ENCODE data around the gene ADGRG4.

DNA sequence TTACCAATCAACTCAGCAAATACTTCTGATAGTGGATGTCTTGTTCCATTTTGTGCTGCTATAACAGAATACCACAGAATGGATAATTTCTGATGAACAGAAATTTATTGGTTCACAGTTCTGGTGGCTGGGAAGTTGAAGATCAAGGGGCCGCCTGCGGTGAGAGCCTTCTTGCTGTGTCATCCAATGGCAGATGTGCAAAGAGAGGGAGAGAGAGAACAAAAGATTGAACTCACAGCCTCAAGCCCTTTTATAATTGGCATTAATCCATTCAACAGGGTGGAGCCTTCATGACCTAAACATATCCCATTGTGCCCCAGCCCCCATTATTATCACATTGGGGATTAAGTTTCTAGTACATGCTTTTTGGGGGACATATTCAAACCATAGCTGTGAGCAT lies 86.1 kb downstream of the ADGRG4 start:
- TF ChIP-seq, protein P1, sequence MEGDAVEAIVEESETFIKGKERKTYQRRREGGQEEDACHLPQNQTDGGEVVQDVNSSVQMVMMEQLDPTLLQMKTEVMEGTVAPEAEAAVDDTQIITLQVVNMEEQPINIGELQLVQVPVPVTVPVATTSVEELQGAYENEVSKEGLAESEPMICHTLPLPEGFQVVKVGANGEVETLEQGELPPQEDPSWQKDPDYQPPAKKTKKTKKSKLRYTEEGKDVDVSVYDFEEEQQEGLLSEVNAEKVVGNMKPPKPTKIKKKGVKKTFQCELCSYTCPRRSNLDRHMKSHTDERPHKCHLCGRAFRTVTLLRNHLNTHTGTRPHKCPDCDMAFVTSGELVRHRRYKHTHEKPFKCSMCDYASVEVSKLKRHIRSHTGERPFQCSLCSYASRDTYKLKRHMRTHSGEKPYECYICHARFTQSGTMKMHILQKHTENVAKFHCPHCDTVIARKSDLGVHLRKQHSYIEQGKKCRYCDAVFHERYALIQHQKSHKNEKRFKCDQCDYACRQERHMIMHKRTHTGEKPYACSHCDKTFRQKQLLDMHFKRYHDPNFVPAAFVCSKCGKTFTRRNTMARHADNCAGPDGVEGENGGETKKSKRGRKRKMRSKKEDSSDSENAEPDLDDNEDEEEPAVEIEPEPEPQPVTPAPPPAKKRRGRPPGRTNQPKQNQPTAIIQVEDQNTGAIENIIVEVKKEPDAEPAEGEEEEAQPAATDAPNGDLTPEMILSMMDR (IDR thresholded peaks at IDR 0.05; ENCODE audit: control extremely low read depth in 1 of 3, insufficient read depth in 1 of 3, low read depth in 1 of 3, low read length in 3 of 3) = no peak
- TF ChIP-seq POLR2A (IDR thresholded peaks at IDR 0.05; ENCODE audit: control extremely low read depth in 1 of 2, low read depth in 2 of 2, low read length in 2 of 2) (no peak), JUN (IDR thresholded peaks at IDR 0.05; ENCODE audit: low read depth, low read length) (no peak), JUND (IDR thresholded peaks at IDR 0.05; ENCODE audit: low read length) (no peak), SP4 (IDR thresholded peaks at IDR 0.05; ENCODE audit: low read length) (no peak), YY1 (IDR thresholded peaks at IDR 0.05; ENCODE audit: low read depth, low read length) (no peak), RAD21 (IDR thresholded peaks at IDR 0.05 in 1 of 2, conservative IDR thresholded peaks at IDR 0.05 in 1 of 2; ENCODE audit: low read depth in 2 of 2, low read length in 2 of 2) (no peak), TAF7 (optimal IDR thresholded peaks at IDR 0.05; ENCODE audit: borderline replicate concordance, low read depth, low read length) (no peak), MAFK (IDR thresholded peaks at IDR 0.05; ENCODE audit: low read depth, low read length) (no peak), KDM5A (IDR thresholded peaks at IDR 0.05; ENCODE audit: low read length) (no peak), EP300 (IDR thresholded peaks at IDR 0.05; ENCODE audit: borderline replicate concordance in 1 of 2, low read depth in 2 of 2, low read length in 2 of 2) (no peak), POLR2AphosphoS5 (IDR thresholded peaks at IDR 0.05; ENCODE audit: low read depth, low read length) (no peak)
- TF ChIP-seq, protein P2, sequence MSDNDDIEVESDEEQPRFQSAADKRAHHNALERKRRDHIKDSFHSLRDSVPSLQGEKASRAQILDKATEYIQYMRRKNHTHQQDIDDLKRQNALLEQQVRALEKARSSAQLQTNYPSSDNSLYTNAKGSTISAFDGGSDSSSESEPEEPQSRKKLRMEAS (IDR thresholded peaks at IDR 0.05) = no peak
